NOMO-1 treated with dmso at 0.1 percent for 144 hours (cell line): ENCODE measurements around the gene SLPI.

Experiments
- DNase-seq: peaks from one replicate; lab custom pipeline; 2025; ENCODE audit not compliant: unreplicated experiment; lab: John Stamatoyannopoulos, UW

SLPI gene

GRCh38 chr20:45275338-45275737 lies 21.0 kb upstream of the SLPI start:
- no peak for DNase-seq

GRCh38 chr20:45269754-45270270 lies 15.4 kb upstream of the SLPI start:
- no peak for DNase-seq

- no peak for DNase-seq
Measured at GRCh38 chr20:45269056-45269455, 14.7 kb upstream of the SLPI start.

GRCh38 chr20:45268531-45268930 lies 14.2 kb upstream of the SLPI start:
- DNase-seq: no peak

- DNase-seq: no peak
Measured at GRCh38 chr20:45266977-45267376, 12.6 kb upstream of the SLPI start.

- no peak for DNase-seq
Measured at GRCh38 chr20:45263556-45264266, 9.3 kb upstream of the SLPI start.

- DNase-seq: no peak
Measured at GRCh38 chr20:45258664-45259063, 4.3 kb upstream of the SLPI start.

GRCh38 chr20:45258259-45258658 lies 3.9 kb upstream of the SLPI start:
- no peak for DNase-seq

GRCh38 chr20:45257711-45258110 lies 3.3 kb upstream of the SLPI start:
- DNase-seq: no peak

GRCh38 chr20:45257161-45257560 lies 2.8 kb upstream of the SLPI start:
- DNase-seq: no peak

GRCh38 chr20:45253261-45253660 lies 1.1 kb downstream of the SLPI start:
- DNase-seq: no peak

- DNase-seq: no peak
Measured at GRCh38 chr20:45251884-45252560, 2.3 kb downstream of the SLPI start.

GRCh38 chr20:45248609-45249008 lies 5.8 kb downstream of the SLPI start:
- no peak for DNase-seq

GRCh38 chr20:45247865-45248264 lies 6.5 kb downstream of the SLPI start:
- DNase-seq: no peak

- no peak for DNase-seq
Measured at GRCh38 chr20:45246109-45246508, 8.3 kb downstream of the SLPI start.

- no peak for DNase-seq
Measured at GRCh38 chr20:45238139-45238538, 16.2 kb downstream of the SLPI start.

- DNase-seq: no peak
Measured at GRCh38 chr20:45235995-45236394, 18.4 kb downstream of the SLPI start.

- no peak for DNase-seq
Measured at GRCh38 chr20:45230631-45231030, 23.7 kb downstream of the SLPI start.

GRCh38 chr20:45229264-45230056 lies 24.9 kb downstream of the SLPI start:
- peak; percentile 12 for DNase-seq

GRCh38 chr20:45226287-45226686 lies 28.1 kb downstream of the SLPI start:
- no peak for DNase-seq

GRCh38 chr20:45223136-45223535 lies 31.2 kb downstream of the SLPI start:
- DNase-seq: no peak

- no peak for DNase-seq
Measured at GRCh38 chr20:45221076-45221475, 33.3 kb downstream of the SLPI start, which contains the start of gene SEMG2. Gene SEMG2 (plus strand): TSS chr20:45221373. CDS start chr20:45221390, 17 bp downstream.
